ENCODE data around the gene IER3. TPM values are rescaled to one million over a fixed set of nuclear protein-coding genes. Genes with fewer than 3 reads are reported as not detected.

Gene IER3
- total and polyA plus RNA-seq, 2 of the 13 experiments (the other 11 are each of a cell fraction or from before 2014, with no cell fraction given), result 51.1 to 131 TPM

DNA sequence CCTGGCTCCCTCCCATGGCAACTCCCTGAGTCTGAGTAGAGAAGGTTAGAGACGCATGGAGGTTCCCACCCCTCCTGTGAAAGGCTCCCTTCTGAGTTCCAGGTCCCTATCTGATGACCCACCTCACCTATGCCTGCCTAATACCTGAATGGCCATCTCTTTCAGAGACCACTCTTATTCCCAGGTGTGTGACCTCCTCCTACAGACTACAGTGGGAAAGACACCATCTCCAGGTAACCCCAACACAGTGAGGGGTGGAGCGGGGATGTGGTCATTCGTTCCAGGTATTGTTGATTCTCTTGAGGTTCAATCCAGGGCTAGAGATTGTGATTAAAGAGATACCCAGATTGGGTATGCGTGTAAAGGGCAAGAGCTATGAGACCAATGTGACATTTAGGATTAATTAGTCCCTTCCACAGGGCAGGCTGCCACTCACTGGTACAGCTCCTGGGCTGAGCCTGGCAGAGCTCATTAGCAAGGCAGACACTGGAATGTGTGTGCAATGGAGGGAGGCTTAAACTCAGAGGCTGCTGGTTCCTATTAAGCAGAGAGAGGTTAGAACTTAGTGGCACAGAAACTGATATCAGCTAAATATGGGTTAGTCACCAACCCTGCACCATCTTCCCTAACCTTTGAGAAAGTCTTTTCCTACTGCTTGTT, 46.5 kb upstream of the IER3 start:
- H3K4me1 ChIP-seq (ENCODE audit: insufficient read depth, low read length), result peaks cover 84% of the 10 kb centered on the region
- H3K79me2 ChIP-seq (ENCODE audit: insufficient read depth, low read length), result no peaks in the 10 kb centered on the region
- intact Hi-C loops (cut with micrococcal nuclease; ENCODE audit: unreplicated experiment) (no loop called here), in situ Hi-C loops (cut with HindIII; ENCODE audit: extremely low pct_ligation_motif_present, low pct_unique_long_range_greater_than_20kb) (no loop called here)
- H2AFZ ChIP-seq (ENCODE audit: low read length), result no peak overlapping the region
- DNase-seq (ENCODE audit: low spot score) (no peak), FAIRE-seq (no peak), ATAC-seq (no peak)
- H3K9me3 ChIP-seq (ENCODE audit: low read length), result no peaks in the 10 kb centered on the region
- H3K36me3 ChIP-seq (replicated peaks in 1 of 2; ENCODE audit: control insufficient read depth in 1 of 2, insufficient read depth in 2 of 2, low read length in 2 of 2), result no peaks in the 10 kb centered on the region
- H4K20me1 ChIP-seq (ENCODE audit: insufficient read depth, low read length), result no peaks in the 10 kb centered on the region
- H3K4me2 ChIP-seq (ENCODE audit: low read depth, low read length), result no peak overlapping the region
- ChIA-PET CTCF (ENCODE audit: low intra/inter-chr PET ratio, low total read pairs) (no interaction called here), POLR2A (interaction anchor here (0.9 to 3.8 kb wide), 6 partner anchors 9 to 57 kb away, joined by 3 to 21 read pairs (median 5); no protein-coding TSS in a partner anchor)
- H3K27ac ChIP-seq (ENCODE audit: extremely low read length, insufficient read depth, low read length), result no peak overlapping the region
- H3K9ac ChIP-seq (ENCODE audit: insufficient read depth, low read depth, low read length), result no peak overlapping the region
- no peaks in the 10 kb centered on the region for H3K27me3 ChIP-seq (ENCODE audit: control insufficient read depth in 1 of 2, insufficient read depth in 2 of 2, low read length in 2 of 2)
- 93% methylated on average over 4 of the region's 4 CpGs for WGBS (ENCODE audit: low lambda C conversion rate)
- H3K4me3 ChIP-seq (replicated peaks in 1 of 3; ENCODE audit: insufficient read depth in 1 of 3, low read depth in 2 of 3, low read length in 3 of 3), result no peak overlapping the region
- no TSS peak for BruUV-seq (replicated peaks)
- no peak for TF ChIP-seq FOXP1 (IDR thresholded peaks at IDR 0.05)
- TF ChIP-seq FOXP1 (CRISPR knock-in tag; IDR thresholded peaks at IDR 0.05), result no peak
- peak; percentile 11; the same call in 1 of the 2 replicates for TF ChIP-seq CTCF (CRISPR knock-in tag; IDR thresholded peaks at IDR 0.05)

DNA sequence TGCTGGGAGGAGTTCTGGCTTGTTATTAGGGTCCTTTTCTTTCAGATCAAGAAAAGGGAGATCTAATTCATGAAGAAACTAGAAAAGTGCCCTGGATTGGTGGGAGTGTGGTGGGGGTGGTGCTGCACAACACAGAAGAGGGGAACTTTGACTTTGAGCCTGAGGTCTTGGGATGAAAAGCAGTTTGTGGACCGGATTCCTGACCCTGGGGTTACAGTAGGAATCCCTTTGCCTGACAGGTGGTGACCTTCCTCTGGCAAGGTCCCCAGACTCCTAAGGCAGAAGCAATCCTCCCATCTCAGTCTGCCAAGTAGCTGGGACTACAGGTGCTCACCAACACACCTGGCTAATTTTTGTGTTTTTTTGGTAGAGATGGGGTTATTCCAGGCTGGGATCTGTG, 45.3 kb upstream of the IER3 start:
- in situ Hi-C loops (cut with HindIII; ENCODE audit: extremely low pct_ligation_motif_present, low pct_unique_long_range_greater_than_20kb), result no loop called here
- H3K36me3 ChIP-seq (replicated peaks in 1 of 2; ENCODE audit: control insufficient read depth in 1 of 2, insufficient read depth in 2 of 2, low read length in 2 of 2), result no peaks in the 10 kb centered on the region
- H3K27me3 ChIP-seq (ENCODE audit: control insufficient read depth in 1 of 2, insufficient read depth in 2 of 2, low read length in 2 of 2), result no peaks in the 10 kb centered on the region
- H3K4me1 ChIP-seq (ENCODE audit: insufficient read depth, low read length), result peaks cover 76% of the 10 kb centered on the region
- peak overlapping the region; percentile 53 for H3K27ac ChIP-seq (ENCODE audit: extremely low read length, insufficient read depth, low read length)
- no peak overlapping the region for H2AFZ ChIP-seq (ENCODE audit: low read length)
- no TSS peak for BruUV-seq (replicated peaks)
- no peaks in the 10 kb centered on the region for H3K79me2 ChIP-seq (ENCODE audit: insufficient read depth, low read length)
- ATAC-seq (peak; percentile 52), FAIRE-seq (peak; percentile 55), DNase-seq (ENCODE audit: low spot score) (peak; percentile 53)
- CTCF ChIA-PET (ENCODE audit: low intra/inter-chr PET ratio, low total read pairs), result no interaction called here
- intact Hi-C loops (cut with micrococcal nuclease; ENCODE audit: unreplicated experiment), result loop anchor here (1.0 kb wide), 1 partner anchor 9 kb away; no protein-coding TSS in a partner anchor
- H3K4me3 ChIP-seq (replicated peaks in 1 of 3; ENCODE audit: insufficient read depth in 1 of 3, low read depth in 2 of 3, low read length in 3 of 3), result peak overlapping the region in 1 of 3 experiments; percentile 19; a peak in 1 of 6 replicates
- H3K9me3 ChIP-seq (ENCODE audit: low read length), result no peaks in the 10 kb centered on the region
- H3K4me2 ChIP-seq (ENCODE audit: low read depth, low read length), result peak overlapping the region; percentile 19; the same call in 1 of the 2 replicates
- H3K9ac ChIP-seq (ENCODE audit: insufficient read depth, low read depth, low read length), result peak overlapping the region; percentile 6; the same call in 1 of the 2 replicates
- 7% methylated on average over 1 of the region's 1 CpG for WGBS (ENCODE audit: low lambda C conversion rate)
- POLR2A ChIA-PET, result interaction anchor here (0.7 to 3.8 kb wide), 8 partner anchors 21 to 73 kb away, joined by 3 to 21 read pairs (median 4); partner anchors contain the start of genes IER3 and MDC1
- H4K20me1 ChIP-seq (ENCODE audit: insufficient read depth, low read length), result no peaks in the 10 kb centered on the region
- TF ChIP-seq, protein P1, sequence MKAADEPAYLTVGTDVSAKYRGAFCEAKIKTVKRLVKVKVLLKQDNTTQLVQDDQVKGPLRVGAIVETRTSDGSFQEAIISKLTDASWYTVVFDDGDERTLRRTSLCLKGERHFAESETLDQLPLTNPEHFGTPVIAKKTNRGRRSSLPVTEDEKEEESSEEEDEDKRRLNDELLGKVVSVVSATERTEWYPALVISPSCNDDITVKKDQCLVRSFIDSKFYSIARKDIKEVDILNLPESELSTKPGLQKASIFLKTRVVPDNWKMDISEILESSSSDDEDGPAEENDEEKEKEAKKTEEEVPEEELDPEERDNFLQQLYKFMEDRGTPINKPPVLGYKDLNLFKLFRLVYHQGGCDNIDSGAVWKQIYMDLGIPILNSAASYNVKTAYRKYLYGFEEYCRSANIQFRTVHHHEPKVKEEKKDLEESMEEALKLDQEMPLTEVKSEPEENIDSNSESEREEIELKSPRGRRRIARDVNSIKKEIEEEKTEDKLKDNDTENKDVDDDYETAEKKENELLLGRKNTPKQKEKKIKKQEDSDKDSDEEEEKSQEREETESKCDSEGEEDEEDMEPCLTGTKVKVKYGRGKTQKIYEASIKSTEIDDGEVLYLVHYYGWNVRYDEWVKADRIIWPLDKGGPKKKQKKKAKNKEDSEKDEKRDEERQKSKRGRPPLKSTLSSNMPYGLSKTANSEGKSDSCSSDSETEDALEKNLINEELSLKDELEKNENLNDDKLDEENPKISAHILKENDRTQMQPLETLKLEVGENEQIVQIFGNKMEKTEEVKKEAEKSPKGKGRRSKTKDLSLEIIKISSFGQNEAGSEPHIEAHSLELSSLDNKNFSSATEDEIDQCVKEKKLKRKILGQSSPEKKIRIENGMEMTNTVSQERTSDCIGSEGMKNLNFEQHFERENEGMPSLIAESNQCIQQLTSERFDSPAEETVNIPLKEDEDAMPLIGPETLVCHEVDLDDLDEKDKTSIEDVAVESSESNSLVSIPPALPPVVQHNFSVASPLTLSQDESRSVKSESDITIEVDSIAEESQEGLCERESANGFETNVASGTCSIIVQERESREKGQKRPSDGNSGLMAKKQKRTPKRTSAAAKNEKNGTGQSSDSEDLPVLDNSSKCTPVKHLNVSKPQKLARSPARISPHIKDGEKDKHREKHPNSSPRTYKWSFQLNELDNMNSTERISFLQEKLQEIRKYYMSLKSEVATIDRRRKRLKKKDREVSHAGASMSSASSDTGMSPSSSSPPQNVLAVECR (CRISPR knock-in tag; IDR thresholded peaks at IDR 0.05; ENCODE audit: borderline replicate concordance), result peak; percentile 32; the same call in 1 of the 2 replicates
- no peak for TF ChIP-seq ZFP62 (CRISPR knock-in tag; IDR thresholded peaks at IDR 0.05)
- peak; percentile 18; the same call in 1 of the 2 replicates for TF ChIP-seq IRF2 (CRISPR knock-in tag; IDR thresholded peaks at IDR 0.05)
- no peak for TF ChIP-seq ZSCAN31 (CRISPR knock-in tag; IDR thresholded peaks at IDR 0.05; ENCODE audit: low read depth)
- TF ChIP-seq, protein P2, sequence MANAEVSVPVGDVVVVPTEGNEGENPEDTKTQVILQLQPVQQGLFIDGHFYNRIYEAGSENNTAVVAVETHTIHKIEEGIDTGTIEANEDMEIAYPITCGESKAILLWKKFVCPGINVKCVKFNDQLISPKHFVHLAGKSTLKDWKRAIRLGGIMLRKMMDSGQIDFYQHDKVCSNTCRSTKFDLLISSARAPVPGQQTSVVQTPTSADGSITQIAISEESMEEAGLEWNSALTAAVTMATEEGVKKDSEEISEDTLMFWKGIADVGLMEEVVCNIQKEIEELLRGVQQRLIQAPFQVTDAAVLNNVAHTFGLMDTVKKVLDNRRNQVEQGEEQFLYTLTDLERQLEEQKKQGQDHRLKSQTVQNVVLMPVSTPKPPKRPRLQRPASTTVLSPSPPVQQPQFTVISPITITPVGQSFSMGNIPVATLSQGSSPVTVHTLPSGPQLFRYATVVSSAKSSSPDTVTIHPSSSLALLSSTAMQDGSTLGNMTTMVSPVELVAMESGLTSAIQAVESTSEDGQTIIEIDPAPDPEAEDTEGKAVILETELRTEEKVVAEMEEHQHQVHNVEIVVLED (CRISPR knock-in tag; IDR thresholded peaks at IDR 0.05; ENCODE audit: borderline replicate concordance), result no peak
- no peak for TF ChIP-seq MAZ (IDR thresholded peaks at IDR 0.05; ENCODE audit: borderline replicate concordance, low read depth, low read length)
- no peak for TF ChIP-seq MAZ (CRISPR knock-in tag; IDR thresholded peaks at IDR 0.05; ENCODE audit: low read depth)
